HEK293 (cell line): ENCODE measurements around the gene SBF2.

Experiments
- CTCF ChIA-PET: fragments of 350-600 bp; formaldehyde crosslinking; extraction: SDS; loops from one replicate; lab custom pipeline; 2021; ENCODE audit warnings: antibody characterized with exemption; lab: Yijun Ruan, JAX
- POLR2A ChIA-PET: fragments of 300-600 bp; formaldehyde crosslinking; extraction: SDS; loops from one replicate; lab custom pipeline; 2020; ENCODE audit warnings: antibody characterized with exemption, inconsistent platforms; lab: Yijun Ruan, JAX
- H3K27ac ChIP-seq: fragments of 200-500 bp; sonication (Bioruptor generic); 2 replicates; pipeline ENCODE4 v1.5.1; 2014; ENCODE audit warnings: low read depth, low read length, control low read depth, inconsistent platforms; ENCODE audit errors: extremely low read depth
- H3K36me3 ChIP-seq, 2 experiments: fragments of 200-500 bp in 1 of 2; sonication (Bioruptor generic) in 1 of 2; 1 replicate in 1 of 2; 2 replicates in 1 of 2; pipeline ENCODE4 v1.5.1; 2014 to 2017; ENCODE audit warnings: inconsistent platforms in 2 of 2, low read length in 2 of 2; ENCODE audit not compliant: control insufficient read depth in 2 of 2, insufficient read depth in 1 of 2
- H3K4me1 ChIP-seq: fragments of 200-500 bp; sonication (Bioruptor generic); 2 replicates; pipeline ENCODE4 v1.5.1; 2014; ENCODE audit warnings: mild to moderate bottlenecking, low read length, inconsistent platforms; ENCODE audit not compliant: control insufficient read depth, insufficient read depth
- H3K4me3 ChIP-seq: 2 replicates; pipeline ENCODE4 v1.5.1; 2011; ENCODE audit warnings: low read depth, mild to moderate bottlenecking, control low read depth, low read length, moderate library complexity
- H3K9me3 ChIP-seq: fragments of 200-500 bp; sonication (Bioruptor generic); 2 replicates; pipeline ENCODE4 v1.5.1; 2014; ENCODE audit warnings: low read depth, low read length, inconsistent platforms; ENCODE audit not compliant: control insufficient read depth, insufficient read depth
- EGR2 ChIP-seq: fragments of 450-650 bp; formaldehyde crosslinking; IDR thresholded peaks from 2 replicates; pipeline ENCODE4 v1.5.1; 2016; ENCODE audit warnings: low read depth, missing biosample characterization, missing genetic modification characterization
- GLIS1 ChIP-seq: fragments of 450-650 bp; formaldehyde crosslinking; IDR thresholded peaks from 2 replicates; pipeline ENCODE4 v1.5.1; 2016; ENCODE audit warnings: missing biosample characterization, missing genetic modification characterization
- KLF16 ChIP-seq: fragments of 450-650 bp; formaldehyde crosslinking; IDR thresholded peaks from 2 replicates; pipeline ENCODE4 v1.5.1; 2017; ENCODE audit warnings: missing biosample characterization, missing genetic modification characterization
- ZNF138 ChIP-seq: fragments of 450-650 bp; formaldehyde crosslinking; IDR thresholded peaks from 2 replicates; pipeline ENCODE4 v1.5.1; 2016; ENCODE audit warnings: missing biosample characterization, missing genetic modification characterization, borderline replicate concordance
- ZNF140 ChIP-seq: fragments of 450-650 bp; formaldehyde crosslinking; IDR thresholded peaks from 2 replicates; pipeline ENCODE4 v1.5.1; 2016; ENCODE audit warnings: missing biosample characterization, missing genetic modification characterization
- ZNF175 ChIP-seq: fragments of 450-650 bp; formaldehyde crosslinking; IDR thresholded peaks from 2 replicates; pipeline ENCODE4 v1.5.1; 2016; ENCODE audit warnings: missing biosample characterization, missing genetic modification characterization
- ZNF221 ChIP-seq: fragments of 450-650 bp; formaldehyde crosslinking; IDR thresholded peaks from 2 replicates; pipeline ENCODE4 v1.5.1; 2017; ENCODE audit warnings: missing biosample characterization, missing genetic modification characterization, borderline replicate concordance
- ZNF394 ChIP-seq: fragments of 450-650 bp; formaldehyde crosslinking; IDR thresholded peaks from 2 replicates; pipeline ENCODE4 v1.5.1; 2016; ENCODE audit warnings: missing biosample characterization, missing genetic modification characterization, mild to moderate bottlenecking, moderate library complexity, borderline replicate concordance
- ZNF426 ChIP-seq: fragments of 450-650 bp; formaldehyde crosslinking; IDR thresholded peaks from 2 replicates; pipeline ENCODE4 v1.5.1; 2017; ENCODE audit warnings: missing biosample characterization, missing genetic modification characterization, mild to moderate bottlenecking, inconsistent platforms, moderate library complexity
- ZNF521 ChIP-seq: fragments of 450-650 bp; formaldehyde crosslinking; IDR thresholded peaks from 2 replicates; pipeline ENCODE4 v1.5.1; 2017; ENCODE audit warnings: missing biosample characterization, mild to moderate bottlenecking, missing genetic modification characterization
- ZNF585B ChIP-seq: fragments of 450-650 bp; formaldehyde crosslinking; IDR thresholded peaks from 2 replicates; pipeline ENCODE4 v1.5.1; 2016; ENCODE audit warnings: missing biosample characterization, missing genetic modification characterization
- ZNF621 ChIP-seq: fragments of 450-650 bp; formaldehyde crosslinking; IDR thresholded peaks from 2 replicates; pipeline ENCODE4 v1.5.1; 2017; ENCODE audit warnings: missing biosample characterization, missing genetic modification characterization
- ZNF791 ChIP-seq: fragments of 450-650 bp; formaldehyde crosslinking; IDR thresholded peaks from 2 replicates; pipeline ENCODE4 v1.5.1; 2016; ENCODE audit warnings: missing biosample characterization, missing genetic modification characterization
- ZSCAN16 ChIP-seq: fragments of 450-650 bp; formaldehyde crosslinking; IDR thresholded peaks from 2 replicates; pipeline ENCODE4 v1.5.1; 2016; ENCODE audit warnings: missing biosample characterization, missing genetic modification characterization
- TF ChIP-seq, protein P1 (sequence below): fragments of 450-650 bp; formaldehyde crosslinking; IDR thresholded peaks from 2 replicates; pipeline ENCODE4 v1.5.1; 2016; ENCODE audit warnings: missing biosample characterization, missing genetic modification characterization, borderline replicate concordance
- TF ChIP-seq, protein P2 (sequence below): fragments of 450-650 bp; formaldehyde crosslinking; IDR thresholded peaks from 2 replicates; pipeline ENCODE4 v1.5.1; 2016; ENCODE audit warnings: missing biosample characterization, missing genetic modification characterization, borderline replicate concordance
- TF ChIP-seq, protein P3 (sequence below): fragments of 450-650 bp; formaldehyde crosslinking; IDR thresholded peaks from 2 replicates; pipeline ENCODE4 v1.5.1; 2017; ENCODE audit warnings: missing biosample characterization, missing genetic modification characterization
- TF ChIP-seq, protein P4 (sequence below): fragments of 450-650 bp; formaldehyde crosslinking; IDR thresholded peaks from 2 replicates; pipeline ENCODE4 v1.5.1; 2017; ENCODE audit warnings: missing biosample characterization, missing genetic modification characterization

The SBF2 gene

DNA sequence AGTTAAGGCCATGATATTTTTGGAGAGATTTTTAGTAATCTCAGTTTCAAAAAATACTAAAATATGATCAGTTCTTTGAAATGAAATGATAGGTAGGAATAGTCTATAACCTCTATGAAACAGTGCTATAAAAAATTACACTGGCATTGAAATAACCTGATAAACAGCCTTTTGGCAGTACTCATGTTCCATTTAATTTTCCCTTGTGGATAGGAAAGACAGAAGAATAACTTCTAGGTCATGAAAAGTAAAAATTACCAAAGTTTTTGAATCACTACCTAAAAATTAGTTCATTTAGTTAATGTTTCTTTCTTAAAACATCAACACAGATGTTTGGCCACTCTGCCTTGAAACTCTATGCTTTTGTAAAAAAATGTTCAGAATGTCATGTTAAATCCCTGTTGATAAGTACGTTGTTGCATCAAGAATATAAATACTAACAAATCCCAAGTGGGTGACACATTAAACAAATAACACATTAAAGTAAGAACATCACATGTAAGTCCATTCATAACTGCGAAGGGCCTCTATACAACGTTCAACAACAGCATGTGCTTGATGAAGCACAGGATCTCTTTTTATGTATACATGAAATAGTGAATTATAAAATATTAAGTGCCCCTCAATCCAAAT, 339.9 kb downstream of the SBF2 start:
- H3K4me1 ChIP-seq = no peaks in the 10 kb centered on the region
- peaks cover 0 to 4% of the 10 kb centered on the region in 2 experiments; a peak in 1 of 3 replicates for H3K36me3 ChIP-seq
- TF ChIP-seq ZNF140 (tag by site-specific recombination) = no peak
- TF ChIP-seq ZNF394 (tag by site-specific recombination) = no peak
- no peak for TF ChIP-seq ZNF791 (tag by site-specific recombination)
- no peak for TF ChIP-seq ZNF138
- TF ChIP-seq, protein P1, sequence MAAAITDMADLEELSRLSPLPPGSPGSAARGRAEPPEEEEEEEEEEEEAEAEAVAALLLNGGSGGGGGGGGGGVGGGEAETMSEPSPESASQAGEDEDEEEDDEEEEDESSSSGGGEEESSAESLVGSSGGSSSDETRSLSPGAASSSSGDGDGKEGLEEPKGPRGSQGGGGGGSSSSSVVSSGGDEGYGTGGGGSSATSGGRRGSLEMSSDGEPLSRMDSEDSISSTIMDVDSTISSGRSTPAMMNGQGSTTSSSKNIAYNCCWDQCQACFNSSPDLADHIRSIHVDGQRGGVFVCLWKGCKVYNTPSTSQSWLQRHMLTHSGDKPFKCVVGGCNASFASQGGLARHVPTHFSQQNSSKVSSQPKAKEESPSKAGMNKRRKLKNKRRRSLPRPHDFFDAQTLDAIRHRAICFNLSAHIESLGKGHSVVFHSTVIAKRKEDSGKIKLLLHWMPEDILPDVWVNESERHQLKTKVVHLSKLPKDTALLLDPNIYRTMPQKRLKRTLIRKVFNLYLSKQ (tag by site-specific recombination) = no peak
- TF ChIP-seq, protein P2, sequence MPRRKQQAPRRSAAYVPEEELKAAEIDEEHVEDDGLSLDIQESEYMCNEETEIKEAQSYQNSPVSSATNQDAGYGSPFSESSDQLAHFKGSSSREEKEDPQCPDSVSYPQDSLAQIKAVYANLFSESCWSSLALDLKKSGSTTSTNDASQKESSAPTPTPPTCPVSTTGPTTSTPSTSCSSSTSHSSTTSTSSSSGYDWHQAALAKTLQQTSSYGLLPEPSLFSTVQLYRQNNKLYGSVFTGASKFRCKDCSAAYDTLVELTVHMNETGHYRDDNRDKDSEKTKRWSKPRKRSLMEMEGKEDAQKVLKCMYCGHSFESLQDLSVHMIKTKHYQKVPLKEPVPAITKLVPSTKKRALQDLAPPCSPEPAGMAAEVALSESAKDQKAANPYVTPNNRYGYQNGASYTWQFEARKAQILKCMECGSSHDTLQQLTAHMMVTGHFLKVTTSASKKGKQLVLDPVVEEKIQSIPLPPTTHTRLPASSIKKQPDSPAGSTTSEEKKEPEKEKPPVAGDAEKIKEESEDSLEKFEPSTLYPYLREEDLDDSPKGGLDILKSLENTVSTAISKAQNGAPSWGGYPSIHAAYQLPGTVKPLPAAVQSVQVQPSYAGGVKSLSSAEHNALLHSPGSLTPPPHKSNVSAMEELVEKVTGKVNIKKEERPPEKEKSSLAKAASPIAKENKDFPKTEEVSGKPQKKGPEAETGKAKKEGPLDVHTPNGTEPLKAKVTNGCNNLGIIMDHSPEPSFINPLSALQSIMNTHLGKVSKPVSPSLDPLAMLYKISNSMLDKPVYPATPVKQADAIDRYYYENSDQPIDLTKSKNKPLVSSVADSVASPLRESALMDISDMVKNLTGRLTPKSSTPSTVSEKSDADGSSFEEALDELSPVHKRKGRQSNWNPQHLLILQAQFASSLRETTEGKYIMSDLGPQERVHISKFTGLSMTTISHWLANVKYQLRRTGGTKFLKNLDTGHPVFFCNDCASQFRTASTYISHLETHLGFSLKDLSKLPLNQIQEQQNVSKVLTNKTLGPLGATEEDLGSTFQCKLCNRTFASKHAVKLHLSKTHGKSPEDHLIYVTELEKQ (tag by site-specific recombination) = no peak
- TF ChIP-seq ZNF221 (tag by site-specific recombination) = no peak
- no peak for TF ChIP-seq ZNF175 (tag by site-specific recombination)
- no peak for TF ChIP-seq GLIS1 (tag by site-specific recombination)
- no peak for TF ChIP-seq ZSCAN16 (tag by site-specific recombination)
- TF ChIP-seq KLF16 = no peak
- TF ChIP-seq ZNF426 (tag by site-specific recombination) = no peak
- no peak for TF ChIP-seq ZNF521 (tag by site-specific recombination)
- no peak for TF ChIP-seq EGR2
- no peak for TF ChIP-seq ZNF621 (tag by site-specific recombination)
- TF ChIP-seq, protein P3, sequence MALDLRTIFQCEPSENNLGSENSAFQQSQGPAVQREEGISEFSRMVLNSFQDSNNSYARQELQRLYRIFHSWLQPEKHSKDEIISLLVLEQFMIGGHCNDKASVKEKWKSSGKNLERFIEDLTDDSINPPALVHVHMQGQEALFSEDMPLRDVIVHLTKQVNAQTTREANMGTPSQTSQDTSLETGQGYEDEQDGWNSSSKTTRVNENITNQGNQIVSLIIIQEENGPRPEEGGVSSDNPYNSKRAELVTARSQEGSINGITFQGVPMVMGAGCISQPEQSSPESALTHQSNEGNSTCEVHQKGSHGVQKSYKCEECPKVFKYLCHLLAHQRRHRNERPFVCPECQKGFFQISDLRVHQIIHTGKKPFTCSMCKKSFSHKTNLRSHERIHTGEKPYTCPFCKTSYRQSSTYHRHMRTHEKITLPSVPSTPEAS = no peak
- TF ChIP-seq, protein P4, sequence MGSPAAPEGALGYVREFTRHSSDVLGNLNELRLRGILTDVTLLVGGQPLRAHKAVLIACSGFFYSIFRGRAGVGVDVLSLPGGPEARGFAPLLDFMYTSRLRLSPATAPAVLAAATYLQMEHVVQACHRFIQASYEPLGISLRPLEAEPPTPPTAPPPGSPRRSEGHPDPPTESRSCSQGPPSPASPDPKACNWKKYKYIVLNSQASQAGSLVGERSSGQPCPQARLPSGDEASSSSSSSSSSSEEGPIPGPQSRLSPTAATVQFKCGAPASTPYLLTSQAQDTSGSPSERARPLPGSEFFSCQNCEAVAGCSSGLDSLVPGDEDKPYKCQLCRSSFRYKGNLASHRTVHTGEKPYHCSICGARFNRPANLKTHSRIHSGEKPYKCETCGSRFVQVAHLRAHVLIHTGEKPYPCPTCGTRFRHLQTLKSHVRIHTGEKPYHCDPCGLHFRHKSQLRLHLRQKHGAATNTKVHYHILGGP (tag by site-specific recombination) = no peak
- TF ChIP-seq ZNF585B = no peak
- TF ChIP-seq, all 188 proteins: peak for 0
- no peak overlapping the region for H3K4me3 ChIP-seq
- no peaks in the 10 kb centered on the region for H3K9me3 ChIP-seq
- H3K27ac ChIP-seq = no peak overlapping the region
- ChIA-PET POLR2A (no interaction called here), CTCF (interaction anchor here (0.8 kb wide), 1 partner anchor 123 kb away, joined by 3 read pairs; no protein-coding TSS in a partner anchor)
